IPS-18a (cell line): ENCODE data around the gene MAB21L2.

Experiments
- H3K27ac ChIP-seq: one replicate; pipeline ENCODE4 v1.5.1; 2013; ENCODE audit warnings: low read length
- H3K27me3 ChIP-seq: one replicate; pipeline ENCODE4 v1.6.1; 2013; ENCODE audit warnings: mild to moderate bottlenecking, low read length; ENCODE audit not compliant: control insufficient read depth, insufficient read depth
- H3K36me3 ChIP-seq: one replicate; pipeline ENCODE4 v1.6.1; 2013; ENCODE audit warnings: low read depth, low read length; ENCODE audit not compliant: control insufficient read depth
- H3K4me1 ChIP-seq: one replicate; pipeline ENCODE4 v1.6.1; 2013; ENCODE audit warnings: low read depth, low read length; ENCODE audit not compliant: control insufficient read depth
- H3K4me3 ChIP-seq: one replicate; pipeline ENCODE4 v1.5.1; 2013; ENCODE audit warnings: low read length
- H3K9ac ChIP-seq: one replicate; pipeline ENCODE4 v1.6.1; 2013; ENCODE audit warnings: mild to moderate bottlenecking, low read length, moderate library complexity
- H3K9me3 ChIP-seq: one replicate; pipeline ENCODE4 v1.6.1; 2013; ENCODE audit warnings: low read depth, low read length; ENCODE audit not compliant: control insufficient read depth

The MAB21L2 gene

GRCh38 chr4:150577796-150578195 lies 4.2 kb upstream of the MAB21L2 start:
- Histone ChIP-seq H3K4me3 (no peak overlapping the region), H3K36me3 (no peaks in the 10 kb centered on the region), H3K9me3 (no peaks in the 10 kb centered on the region), H3K4me1 (peaks cover 19% of the 10 kb centered on the region), H3K27ac (no peak overlapping the region), H3K9ac (no peak overlapping the region), H3K27me3 (peaks cover 51% of the 10 kb centered on the region)

GRCh38 chr4:150578745-150579501 lies 3.0 kb upstream of the MAB21L2 start:
- H3K9me3 ChIP-seq, result no peaks in the 10 kb centered on the region
- H3K9ac ChIP-seq, result no peak overlapping the region
- H3K4me3 ChIP-seq, result peak overlapping the region; percentile 59
- no peak overlapping the region for H3K27ac ChIP-seq
- no peaks in the 10 kb centered on the region for H3K36me3 ChIP-seq
- peaks cover 62% of the 10 kb centered on the region for H3K27me3 ChIP-seq
- peaks cover 19% of the 10 kb centered on the region for H3K4me1 ChIP-seq

- peak overlapping the region; percentile 59 for H3K4me3 ChIP-seq
- H3K9me3 ChIP-seq, result no peaks in the 10 kb centered on the region
- H3K4me1 ChIP-seq, result peaks cover 19% of the 10 kb centered on the region
- no peak overlapping the region for H3K9ac ChIP-seq
- H3K36me3 ChIP-seq, result no peaks in the 10 kb centered on the region
- peaks cover 70% of the 10 kb centered on the region for H3K27me3 ChIP-seq
- no peak overlapping the region for H3K27ac ChIP-seq
These were observed 2.3 kb upstream of the MAB21L2 start for GRCh38 chr4:150579551-150580234.

GRCh38 chr4:150580306-150580705 lies 1.6 kb upstream of the MAB21L2 start:
- H3K36me3 ChIP-seq, result no peaks in the 10 kb centered on the region
- H3K9ac ChIP-seq, result no peak overlapping the region
- peak overlapping the region; percentile 59 for H3K4me3 ChIP-seq
- H3K27me3 ChIP-seq, result peaks cover 76% of the 10 kb centered on the region
- H3K4me1 ChIP-seq, result peaks cover 19% of the 10 kb centered on the region
- no peaks in the 10 kb centered on the region for H3K9me3 ChIP-seq
- H3K27ac ChIP-seq, result no peak overlapping the region

GRCh38 chr4:150581056-150581605 lies 820 bp upstream of the MAB21L2 start:
- peaks cover 19% of the 10 kb centered on the region for H3K4me1 ChIP-seq
- no peak overlapping the region for H3K27ac ChIP-seq
- H3K36me3 ChIP-seq, result no peaks in the 10 kb centered on the region
- no peak overlapping the region for H3K9ac ChIP-seq
- H3K27me3 ChIP-seq, result peaks cover 84% of the 10 kb centered on the region
- peak overlapping the region; percentile 73 for H3K4me3 ChIP-seq
- no peaks in the 10 kb centered on the region for H3K9me3 ChIP-seq

GRCh38 chr4:150581641-150582051 lies 305 bp upstream of the MAB21L2 start:
- Histone ChIP-seq H3K4me1 (peaks cover 19% of the 10 kb centered on the region), H3K9me3 (no peaks in the 10 kb centered on the region), H3K4me3 (peak overlapping the region; percentile 73), H3K9ac (no peak overlapping the region), H3K36me3 (no peaks in the 10 kb centered on the region), H3K27me3 (peaks cover 88% of the 10 kb centered on the region), H3K27ac (no peak overlapping the region)

GRCh38 chr4:150582873-150583286 lies 929 bp downstream of the MAB21L2 start:
- no peaks in the 10 kb centered on the region for H3K36me3 ChIP-seq

GRCh38 chr4:150583287-150584110 lies 1.5 kb downstream of the MAB21L2 start:
- Histone ChIP-seq H3K27ac (no peak overlapping the region), H3K4me3 (peak overlapping the region; percentile 73), H3K27me3 (peaks cover 81% of the 10 kb centered on the region), H3K36me3 (no peaks in the 10 kb centered on the region), H3K9ac (no peak overlapping the region), H3K4me1 (peaks cover 17% of the 10 kb centered on the region), H3K9me3 (no peaks in the 10 kb centered on the region)

More at GRCh38 chr4:150582873-150583286, 929 bp downstream of the MAB21L2 start:
- peaks cover 86% of the 10 kb centered on the region for H3K27me3 ChIP-seq
- peaks cover 19% of the 10 kb centered on the region for H3K4me1 ChIP-seq
- H3K9ac ChIP-seq, result no peak overlapping the region
- H3K9me3 ChIP-seq, result no peaks in the 10 kb centered on the region
- H3K27ac ChIP-seq, result no peak overlapping the region
- H3K4me3 ChIP-seq, result peak overlapping the region; percentile 73

- H3K4me1 ChIP-seq, result peaks cover 11% of the 10 kb centered on the region
- no peak overlapping the region for H3K9ac ChIP-seq
- H3K36me3 ChIP-seq, result no peaks in the 10 kb centered on the region
- peak overlapping the region; percentile 73 for H3K4me3 ChIP-seq
- no peak overlapping the region for H3K27ac ChIP-seq
- no peaks in the 10 kb centered on the region for H3K9me3 ChIP-seq
- peaks cover 73% of the 10 kb centered on the region for H3K27me3 ChIP-seq
These were observed 2.4 kb downstream of the MAB21L2 start for GRCh38 chr4:150584111-150584915.

GRCh38 chr4:150585611-150586010 lies 3.7 kb downstream of the MAB21L2 start:
- peaks cover 60% of the 10 kb centered on the region for H3K27me3 ChIP-seq
- no peaks in the 10 kb centered on the region for H3K36me3 ChIP-seq

More at GRCh38 chr4:150585611-150586010, 3.7 kb downstream of the MAB21L2 start:
- H3K9ac ChIP-seq, result no peak overlapping the region
- H3K4me1 ChIP-seq, result peaks cover 14% of the 10 kb centered on the region
- no peaks in the 10 kb centered on the region for H3K9me3 ChIP-seq
- no peak overlapping the region for H3K27ac ChIP-seq
- H3K4me3 ChIP-seq, result no peak overlapping the region
